ENCODE data around the gene ATP13A4.

Gene ATP13A4

GRCh38 chr3:193554811-193555210, at the start of gene ATP13A4:
TSS of gene ATP13A4 (minus strand) at chr3:193554895. CDS start at chr3:193554799, 96 bp downstream.
- Histone ChIP-seq H3K27ac (ENCODE audit: low read length) (no peak within 1 kb of the TSS), H3K9me3 (ENCODE audit: control insufficient read depth in 2 of 2, low read length in 2 of 2) (no peaks in the 10 kb centered on the region), H3K36me3 (ENCODE audit: control insufficient read depth in 2 of 2, insufficient read depth in 2 of 2, low read length in 2 of 2) (no peaks in the 10 kb centered on the region), H3K9ac (ENCODE audit: low read length in 2 of 2) (no peak within 1 kb of the TSS), H3K4me1 (ENCODE audit: control insufficient read depth, insufficient read depth, low read length) (no peaks in the 10 kb centered on the region), H3K4me3 (ENCODE audit: low read length in 2 of 2) (no peak within 1 kb of the TSS), H3K27me3 (ENCODE audit: control insufficient read depth in 1 of 2, insufficient read depth in 2 of 2, low read length in 2 of 2) (no peaks in the 10 kb centered on the region)

GRCh38 chr3:193599393-193599792, 44.7 kb upstream of the ATP13A4 start:
- Histone ChIP-seq H3K4me1 (ENCODE audit: control insufficient read depth, insufficient read depth, low read length) (peaks cover 4% of the 10 kb centered on the region), H3K4me3 (ENCODE audit: low read length in 2 of 2) (no peak overlapping the region), H3K9me3 (ENCODE audit: control insufficient read depth in 2 of 2, low read length in 2 of 2) (no peaks in the 10 kb centered on the region), H3K27ac (ENCODE audit: low read length) (no peak overlapping the region), H3K27me3 (ENCODE audit: control insufficient read depth in 1 of 2, insufficient read depth in 2 of 2, low read length in 2 of 2) (no peaks in the 10 kb centered on the region), H3K9ac (ENCODE audit: low read length in 2 of 2) (no peak overlapping the region), H3K36me3 (ENCODE audit: control insufficient read depth in 2 of 2, insufficient read depth in 2 of 2, low read length in 2 of 2) (peaks cover 3 to 7% of the 10 kb centered on the region in 2 donors)

GRCh38 chr3:193598202-193598601, 43.5 kb upstream of the ATP13A4 start:
- no peak overlapping the region for H3K9ac ChIP-seq (ENCODE audit: low read length in 2 of 2)
- no peak overlapping the region for H3K27ac ChIP-seq (ENCODE audit: low read length)
- H3K9me3 ChIP-seq (ENCODE audit: control insufficient read depth in 2 of 2, low read length in 2 of 2): no peaks in the 10 kb centered on the region
- no peaks in the 10 kb centered on the region for H3K27me3 ChIP-seq (ENCODE audit: control insufficient read depth in 1 of 2, insufficient read depth in 2 of 2, low read length in 2 of 2)
- H3K4me3 ChIP-seq (ENCODE audit: low read length in 2 of 2): no peak overlapping the region
- H3K4me1 ChIP-seq (ENCODE audit: control insufficient read depth, insufficient read depth, low read length): peaks cover 11% of the 10 kb centered on the region
- peaks cover 3 to 7% of the 10 kb centered on the region in 2 donors for H3K36me3 ChIP-seq (ENCODE audit: control insufficient read depth in 2 of 2, insufficient read depth in 2 of 2, low read length in 2 of 2)

GRCh38 chr3:193595939-193596487, 41.3 kb upstream of the ATP13A4 start:
- Histone ChIP-seq H3K27ac (ENCODE audit: low read length) (no peak overlapping the region), H3K36me3 (ENCODE audit: control insufficient read depth in 2 of 2, insufficient read depth in 2 of 2, low read length in 2 of 2) (peaks cover 3 to 7% of the 10 kb centered on the region in 2 donors), H3K9me3 (ENCODE audit: control insufficient read depth in 2 of 2, low read length in 2 of 2) (no peaks in the 10 kb centered on the region), H3K9ac (ENCODE audit: low read length in 2 of 2) (no peak overlapping the region), H3K4me1 (ENCODE audit: control insufficient read depth, insufficient read depth, low read length) (peaks cover 16% of the 10 kb centered on the region), H3K27me3 (ENCODE audit: control insufficient read depth in 1 of 2, insufficient read depth in 2 of 2, low read length in 2 of 2) (no peaks in the 10 kb centered on the region), H3K4me3 (ENCODE audit: low read length in 2 of 2) (no peak overlapping the region)

GRCh38 chr3:193594946-193595689, 40.4 kb upstream of the ATP13A4 start:
- H3K4me3 ChIP-seq (ENCODE audit: low read length in 2 of 2): no peak overlapping the region
- H3K27me3 ChIP-seq (ENCODE audit: control insufficient read depth in 1 of 2, insufficient read depth in 2 of 2, low read length in 2 of 2): no peaks in the 10 kb centered on the region
- H3K4me1 ChIP-seq (ENCODE audit: control insufficient read depth, insufficient read depth, low read length): peaks cover 16% of the 10 kb centered on the region
- no peaks in the 10 kb centered on the region for H3K9me3 ChIP-seq (ENCODE audit: control insufficient read depth in 2 of 2, low read length in 2 of 2)
- H3K36me3 ChIP-seq (ENCODE audit: control insufficient read depth in 2 of 2, insufficient read depth in 2 of 2, low read length in 2 of 2): peaks cover 3 to 7% of the 10 kb centered on the region in 2 donors
- no peak overlapping the region for H3K9ac ChIP-seq (ENCODE audit: low read length in 2 of 2)
- no peak overlapping the region for H3K27ac ChIP-seq (ENCODE audit: low read length)

GRCh38 chr3:193593668-193594030, 39.0 kb upstream of the ATP13A4 start:
- Histone ChIP-seq H3K27me3 (ENCODE audit: control insufficient read depth in 1 of 2, insufficient read depth in 2 of 2, low read length in 2 of 2) (no peaks in the 10 kb centered on the region), H3K36me3 (ENCODE audit: control insufficient read depth in 2 of 2, insufficient read depth in 2 of 2, low read length in 2 of 2) (peaks cover 3 to 6% of the 10 kb centered on the region in 2 donors), H3K4me3 (ENCODE audit: low read length in 2 of 2) (peak overlapping the region; percentile 76 to 98), H3K9ac (ENCODE audit: low read length in 2 of 2) (peak overlapping the region; percentile 91 to 99), H3K4me1 (ENCODE audit: control insufficient read depth, insufficient read depth, low read length) (peaks cover 16% of the 10 kb centered on the region), H3K27ac (ENCODE audit: low read length) (peak overlapping the region; percentile 85), H3K9me3 (ENCODE audit: control insufficient read depth in 2 of 2, low read length in 2 of 2) (no peaks in the 10 kb centered on the region)

- Histone ChIP-seq H3K4me3 (ENCODE audit: low read length in 2 of 2) (peak within 1 kb of the TSS; percentile 76 to 98), H3K9me3 (ENCODE audit: control insufficient read depth in 2 of 2, low read length in 2 of 2) (no peaks in the 10 kb centered on the region), H3K9ac (ENCODE audit: low read length in 2 of 2) (peak within 1 kb of the TSS; percentile 91 to 99), H3K4me1 (ENCODE audit: control insufficient read depth, insufficient read depth, low read length) (peaks cover 16% of the 10 kb centered on the region), H3K27ac (ENCODE audit: low read length) (peak within 1 kb of the TSS; percentile 85), H3K27me3 (ENCODE audit: control insufficient read depth in 1 of 2, insufficient read depth in 2 of 2, low read length in 2 of 2) (no peaks in the 10 kb centered on the region), H3K36me3 (ENCODE audit: control insufficient read depth in 2 of 2, insufficient read depth in 2 of 2, low read length in 2 of 2) (peaks cover 3 to 6% of the 10 kb centered on the region in 2 donors)
Measured at GRCh38 chr3:193592841-193593667, 38.4 kb upstream of the ATP13A4 start, which contains the start of gene OPA1. TSS of gene OPA1 (plus strand) at chr3:193593208. CDS start at chr3:193593378, 170 bp downstream.

- H3K27me3 ChIP-seq (ENCODE audit: control insufficient read depth in 1 of 2, insufficient read depth in 2 of 2, low read length in 2 of 2): no peaks in the 10 kb centered on the region
- no peaks in the 10 kb centered on the region for H3K36me3 ChIP-seq (ENCODE audit: control insufficient read depth in 2 of 2, insufficient read depth in 2 of 2, low read length in 2 of 2)
- H3K9ac ChIP-seq (ENCODE audit: low read length in 2 of 2): no peak overlapping the region
- no peak overlapping the region for H3K4me3 ChIP-seq (ENCODE audit: low read length in 2 of 2)
- H3K27ac ChIP-seq (ENCODE audit: low read length): no peak overlapping the region
- H3K9me3 ChIP-seq (ENCODE audit: control insufficient read depth in 2 of 2, low read length in 2 of 2): no peaks in the 10 kb centered on the region
- peaks cover 14% of the 10 kb centered on the region for H3K4me1 ChIP-seq (ENCODE audit: control insufficient read depth, insufficient read depth, low read length)
Measured at GRCh38 chr3:193590088-193590856, 35.6 kb upstream of the ATP13A4 start.

GRCh38 chr3:193589616-193590015, 34.9 kb upstream of the ATP13A4 start:
- peaks cover 13% of the 10 kb centered on the region for H3K4me1 ChIP-seq (ENCODE audit: control insufficient read depth, insufficient read depth, low read length)
- H3K36me3 ChIP-seq (ENCODE audit: control insufficient read depth in 2 of 2, insufficient read depth in 2 of 2, low read length in 2 of 2): no peaks in the 10 kb centered on the region
- no peak overlapping the region for H3K4me3 ChIP-seq (ENCODE audit: low read length in 2 of 2)
- H3K9ac ChIP-seq (ENCODE audit: low read length in 2 of 2): no peak overlapping the region
- H3K9me3 ChIP-seq (ENCODE audit: control insufficient read depth in 2 of 2, low read length in 2 of 2): no peaks in the 10 kb centered on the region
- H3K27ac ChIP-seq (ENCODE audit: low read length): no peak overlapping the region
- no peaks in the 10 kb centered on the region for H3K27me3 ChIP-seq (ENCODE audit: control insufficient read depth in 1 of 2, insufficient read depth in 2 of 2, low read length in 2 of 2)

GRCh38 chr3:193589129-193589528, 34.4 kb upstream of the ATP13A4 start:
- Histone ChIP-seq H3K9me3 (ENCODE audit: control insufficient read depth in 2 of 2, low read length in 2 of 2) (no peaks in the 10 kb centered on the region), H3K36me3 (ENCODE audit: control insufficient read depth in 2 of 2, insufficient read depth in 2 of 2, low read length in 2 of 2) (no peaks in the 10 kb centered on the region), H3K27me3 (ENCODE audit: control insufficient read depth in 1 of 2, insufficient read depth in 2 of 2, low read length in 2 of 2) (no peaks in the 10 kb centered on the region), H3K27ac (ENCODE audit: low read length) (no peak overlapping the region), H3K9ac (ENCODE audit: low read length in 2 of 2) (no peak overlapping the region), H3K4me3 (ENCODE audit: low read length in 2 of 2) (no peak overlapping the region), H3K4me1 (ENCODE audit: control insufficient read depth, insufficient read depth, low read length) (peaks cover 10% of the 10 kb centered on the region)
